Fibroblast of lung (primary cell): ENCODE data around the gene UCKL1. TPM values are rescaled to one million over a fixed set of nuclear protein-coding genes. Genes with fewer than 3 reads are reported as not detected.
"Not testable (repeated sequence)": the region's sequence is repeated elsewhere in the genome, so short reads cannot be mapped to it uniquely, and the experiment has no call there.

ENCODE experiments used
- DNase-seq, 2 donors: peaks; one replicate each; pipeline versions ENCODE4 v3.0.0 to v3.0.0-alpha.2; 2010; ENCODE audit warnings: low read depth in 2 of 2
- H2AFZ ChIP-seq: 2 replicates; pipeline ENCODE4 v1.5.1; 2012; ENCODE audit warnings: low read length, control low read depth, inconsistent platforms
- H3K27ac ChIP-seq: 2 replicates; pipeline ENCODE4 v1.5.1; 2011; ENCODE audit warnings: low read length, control low read depth; ENCODE audit not compliant: insufficient read depth
- H3K27me3 ChIP-seq: 2 replicates; pipeline ENCODE4 v1.5.1; 2011; ENCODE audit warnings: mild to moderate bottlenecking, low read length; ENCODE audit not compliant: control insufficient read depth, insufficient read depth
- H3K36me3 ChIP-seq: 2 replicates; pipeline ENCODE4 v1.5.1; 2011; ENCODE audit warnings: low read length; ENCODE audit not compliant: control insufficient read depth, insufficient read depth
- H3K4me1 ChIP-seq: 2 replicates; pipeline ENCODE4 v1.5.1; 2011; ENCODE audit warnings: low read length; ENCODE audit not compliant: control insufficient read depth, insufficient read depth; ENCODE audit errors: extremely low read depth
- H3K4me2 ChIP-seq: 2 replicates; pipeline ENCODE4 v1.5.1; 2011; ENCODE audit warnings: low read length, control low read depth; ENCODE audit not compliant: insufficient read depth; ENCODE audit errors: extremely low read depth
- H3K4me3 ChIP-seq, 4 experiments: fragments of 200-600 bp in 1 of 4; sonication (generic) in 1 of 4; replicated peaks in 1 of 4; 2 replicates each; pipeline ENCODE4 v1.5.1; 2011 to 2016; ENCODE audit warnings: low read length in 4 of 4, low read depth in 3 of 4, mild to moderate bottlenecking in 3 of 4, control low read depth in 2 of 4, inconsistent platforms in 1 of 4, mixed read lengths in 1 of 4; ENCODE audit not compliant: insufficient read depth in 1 of 4; ENCODE audit errors: control extremely low read depth in 1 of 4
- H3K79me2 ChIP-seq: 2 replicates; pipeline ENCODE4 v1.5.1; 2012; ENCODE audit warnings: mild to moderate bottlenecking, low read length, inconsistent platforms; ENCODE audit not compliant: control insufficient read depth, insufficient read depth
- H3K9ac ChIP-seq: 2 replicates; pipeline ENCODE4 v1.5.1; 2011; ENCODE audit warnings: mild to moderate bottlenecking, low read length, control low read depth; ENCODE audit not compliant: insufficient read depth
- H3K9me3 ChIP-seq: 2 replicates; pipeline ENCODE4 v1.5.1; 2012; ENCODE audit warnings: low read depth, low read length; ENCODE audit not compliant: control insufficient read depth, insufficient read depth
- H4K20me1 ChIP-seq: 2 replicates; pipeline ENCODE4 v1.5.1; 2011; ENCODE audit warnings: low read length; ENCODE audit not compliant: control insufficient read depth, insufficient read depth; ENCODE audit errors: extremely low read depth
- EZH2 ChIP-seq: IDR thresholded peaks from 2 replicates; pipeline ENCODE4 v1.5.1; 2012; ENCODE audit warnings: low read length, control low read depth, mild to moderate bottlenecking; ENCODE audit errors: missing control alignments
- polyA plus RNA-seq, 2 donors: library from polyadenylated mRNA; depleted of rRNA in 1 of 2; stranded (reverse) in 1 of 2; unstranded in 1 of 2; fragments of >200 nt; gene quantifications; 2 replicates each; pipeline ENCODE4 v1.2.1, GENCODE V29; 2011 to 2012; ENCODE audit warnings: missing spikeins in 1 of 2
- total RNA-seq: library from RNA; depleted of rRNA; stranded (reverse); fragments of >200 nt; gene quantifications from 2 replicates; pipeline ENCODE4 v1.2.1, GENCODE V29; 2014
- TF ChIP-seq, protein P1 (sequence below), 2 donors: IDR thresholded peaks in 1 of 2; conservative IDR thresholded peaks in 1 of 2; 1 replicate in 1 of 2; 2 replicates in 1 of 2; pipeline ENCODE4 v1.5.1; 2011 to 2012; ENCODE audit warnings: low read length in 2 of 2, control low read depth in 1 of 2, inconsistent platforms in 1 of 2, low read depth in 1 of 2, mild to moderate bottlenecking in 1 of 2

Gene UCKL1
- total and polyA plus RNA-seq, 2 donors (not counting 1 experiment from before 2014, with no cell fraction given), result 16.4 to 27.9 TPM

DNA sequence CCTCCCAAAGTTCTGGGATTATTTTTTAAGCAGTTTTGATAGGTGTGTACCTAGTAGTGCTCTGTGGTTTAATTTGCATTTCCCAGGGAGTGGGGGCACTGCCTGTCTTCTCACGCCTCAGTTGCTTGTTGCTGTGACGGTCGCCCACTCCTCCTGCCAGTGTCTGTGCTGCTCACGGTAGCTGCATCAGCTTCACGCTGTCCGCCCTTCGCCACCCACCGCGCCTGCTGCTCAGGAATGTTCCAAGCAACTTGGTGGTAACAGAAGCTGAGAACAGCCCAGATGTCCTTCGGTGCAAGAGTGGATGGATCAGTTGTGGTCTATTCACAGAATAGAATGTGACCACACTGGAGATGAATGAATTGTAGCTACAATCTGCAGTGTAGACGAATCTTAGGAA is 38.4 kb downstream of the UCKL1 start:
- Histone ChIP-seq H3K27me3 (no peaks in the 10 kb centered on the region), H3K9ac (no peak overlapping the region), H3K9me3 (no peaks in the 10 kb centered on the region), H3K79me2 (peaks cover 43% of the 10 kb centered on the region), H3K27ac (no peak overlapping the region), H4K20me1 (no peaks in the 10 kb centered on the region), H3K4me2 (no peak overlapping the region), H2AFZ (no peak overlapping the region), H3K4me1 (no peaks in the 10 kb centered on the region), H3K4me3 (no peak overlapping the region), H3K36me3 (peaks cover 2% of the 10 kb centered on the region)
- DNase-seq, result peak in 1 of 2 donors; percentile 17
- TF ChIP-seq, protein P1, sequence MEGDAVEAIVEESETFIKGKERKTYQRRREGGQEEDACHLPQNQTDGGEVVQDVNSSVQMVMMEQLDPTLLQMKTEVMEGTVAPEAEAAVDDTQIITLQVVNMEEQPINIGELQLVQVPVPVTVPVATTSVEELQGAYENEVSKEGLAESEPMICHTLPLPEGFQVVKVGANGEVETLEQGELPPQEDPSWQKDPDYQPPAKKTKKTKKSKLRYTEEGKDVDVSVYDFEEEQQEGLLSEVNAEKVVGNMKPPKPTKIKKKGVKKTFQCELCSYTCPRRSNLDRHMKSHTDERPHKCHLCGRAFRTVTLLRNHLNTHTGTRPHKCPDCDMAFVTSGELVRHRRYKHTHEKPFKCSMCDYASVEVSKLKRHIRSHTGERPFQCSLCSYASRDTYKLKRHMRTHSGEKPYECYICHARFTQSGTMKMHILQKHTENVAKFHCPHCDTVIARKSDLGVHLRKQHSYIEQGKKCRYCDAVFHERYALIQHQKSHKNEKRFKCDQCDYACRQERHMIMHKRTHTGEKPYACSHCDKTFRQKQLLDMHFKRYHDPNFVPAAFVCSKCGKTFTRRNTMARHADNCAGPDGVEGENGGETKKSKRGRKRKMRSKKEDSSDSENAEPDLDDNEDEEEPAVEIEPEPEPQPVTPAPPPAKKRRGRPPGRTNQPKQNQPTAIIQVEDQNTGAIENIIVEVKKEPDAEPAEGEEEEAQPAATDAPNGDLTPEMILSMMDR (conservative IDR thresholded peaks at IDR 0.05 in 1 of 2, IDR thresholded peaks at IDR 0.05 in 1 of 2; ENCODE audit: low read depth in 1 of 2, low read length in 2 of 2), result no peak
- TF ChIP-seq EZH2, result no peak

DNA sequence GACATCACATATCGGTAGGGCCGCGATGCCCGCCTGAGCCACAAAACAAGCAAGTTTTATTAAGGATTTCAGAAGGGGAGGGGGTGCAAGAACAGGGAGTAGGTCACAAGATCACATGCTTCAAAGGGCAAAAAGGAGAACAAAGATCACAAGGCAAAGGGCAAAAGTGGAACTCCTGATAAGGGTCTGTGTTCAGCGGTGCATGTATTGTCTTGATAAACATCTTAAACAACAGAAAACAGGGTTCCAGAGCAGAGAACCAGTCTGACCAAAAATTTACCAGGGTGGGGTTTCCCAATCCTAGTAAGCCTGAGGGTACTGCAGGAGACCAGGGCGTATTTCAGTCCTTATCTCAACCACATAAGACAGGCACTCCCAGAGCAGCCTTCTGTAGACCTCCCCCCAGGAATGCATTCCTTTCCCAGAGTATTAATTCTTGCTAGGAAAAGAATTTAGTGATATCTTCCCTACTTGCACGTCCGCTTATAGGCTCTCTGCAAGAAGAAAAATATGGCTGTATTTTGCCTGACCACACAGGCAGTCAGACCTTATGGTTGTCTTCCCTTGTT is 39.8 kb downstream of the UCKL1 start:
- H3K9me3 ChIP-seq, H3K27me3 ChIP-seq, H3K36me3 ChIP-seq, H4K20me1 ChIP-seq, H2AFZ ChIP-seq, H3K4me2 ChIP-seq, H3K27ac ChIP-seq, H3K4me1 ChIP-seq, H3K4me3 ChIP-seq, H3K9ac ChIP-seq: not testable (repeated sequence)
- peak in 1 of 2 donors; percentile 50 for DNase-seq
- peaks cover 51% of the 10 kb centered on the region for H3K79me2 ChIP-seq

DNA sequence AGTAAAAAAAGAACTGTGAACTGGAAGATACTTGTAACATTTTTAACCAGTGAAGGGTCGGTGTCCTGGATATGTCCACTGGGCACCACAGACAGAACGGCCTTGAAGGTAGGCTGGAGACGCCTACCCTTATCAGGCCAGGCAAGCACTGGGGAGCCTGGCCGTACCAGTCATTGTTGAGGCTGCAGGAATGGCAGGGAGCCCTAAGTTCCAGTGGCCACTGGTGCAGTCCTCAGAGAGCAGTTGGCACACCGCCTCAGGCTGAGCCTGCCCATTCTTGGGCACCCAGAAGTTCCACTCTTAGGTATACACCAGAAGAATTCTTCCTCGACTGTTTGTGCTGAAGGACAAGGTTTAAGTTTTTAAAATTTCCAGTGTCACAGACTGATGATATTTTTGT is 40.7 kb downstream of the UCKL1 start:
- H3K9ac ChIP-seq, result no peak overlapping the region
- DNase-seq, result no peak
- H3K27ac ChIP-seq, result no peak overlapping the region
- no peaks in the 10 kb centered on the region for H3K9me3 ChIP-seq
- peaks cover 60% of the 10 kb centered on the region for H3K79me2 ChIP-seq
- TF ChIP-seq EZH2, result no peak
- TF ChIP-seq, protein P1 (conservative IDR thresholded peaks at IDR 0.05 in 1 of 2, IDR thresholded peaks at IDR 0.05 in 1 of 2; ENCODE audit: low read depth in 1 of 2, low read length in 2 of 2), result no peak
- no peak overlapping the region for H3K4me3 ChIP-seq
- H3K36me3 ChIP-seq, result peaks cover 2% of the 10 kb centered on the region
- no peak overlapping the region for H3K4me2 ChIP-seq
- no peaks in the 10 kb centered on the region for H3K4me1 ChIP-seq
- H4K20me1 ChIP-seq, result no peaks in the 10 kb centered on the region
- no peak overlapping the region for H2AFZ ChIP-seq
- no peaks in the 10 kb centered on the region for H3K27me3 ChIP-seq
